NCI-H748 (cell line): Measurements from ENCODE around the gene CDK11A.

Experiments used
- DNase-seq: peaks from one replicate; lab custom pipeline; 2025; ENCODE audit not compliant: unreplicated experiment; lab: John Stamatoyannopoulos, UW

The CDK11A gene

GRCh38 chr1:1724035-1724864 lies at the start of gene CDK11A:
TSS of gene CDK11A (minus strand) at chr1:1724357. CDS start at chr1:1722818, 1,539 bp downstream.
- DNase-seq = peak; percentile 98

- DNase-seq = no peak
These were observed 49.7 kb upstream of the CDK11A start for GRCh38 chr1:1773874-1774273.

DNA sequence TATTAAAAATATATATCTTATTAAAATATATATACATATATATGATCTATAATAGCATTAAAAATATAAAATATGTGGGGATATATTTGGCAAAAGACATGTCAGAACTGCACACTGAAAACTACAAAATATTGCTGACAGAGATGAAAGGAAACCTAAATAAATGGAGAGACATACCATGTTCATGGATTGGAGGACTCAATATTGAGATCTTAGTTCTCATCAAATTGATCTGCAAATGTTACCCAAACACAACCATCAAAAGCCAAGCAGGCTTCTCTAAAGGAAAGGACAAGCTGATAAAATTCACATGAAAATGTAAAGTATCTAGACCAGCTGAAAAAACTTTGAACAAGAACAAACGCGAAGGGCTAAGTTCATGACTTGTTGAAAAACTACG lies 46.9 kb upstream of the CDK11A start:
- no peak for DNase-seq

DNA sequence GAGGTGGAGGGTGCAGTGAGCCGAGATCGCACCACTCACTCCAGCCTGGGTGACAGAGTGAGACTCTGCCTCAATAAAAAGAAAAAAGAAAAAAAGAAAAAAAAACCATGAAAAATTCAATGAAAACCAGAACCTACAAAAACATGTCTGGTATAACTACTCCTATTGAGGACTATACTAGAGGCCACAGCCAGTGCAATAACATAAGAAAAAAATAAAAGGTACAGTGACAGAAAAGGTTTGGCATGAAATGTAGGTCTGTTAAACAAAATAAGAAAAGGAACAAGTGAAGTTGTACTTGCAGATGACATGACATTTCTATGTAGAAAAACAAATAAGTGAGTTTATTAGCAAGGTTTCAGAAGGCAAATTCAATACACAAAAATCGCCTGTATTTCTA lies 45.9 kb upstream of the CDK11A start:
- DNase-seq = no peak

DNA sequence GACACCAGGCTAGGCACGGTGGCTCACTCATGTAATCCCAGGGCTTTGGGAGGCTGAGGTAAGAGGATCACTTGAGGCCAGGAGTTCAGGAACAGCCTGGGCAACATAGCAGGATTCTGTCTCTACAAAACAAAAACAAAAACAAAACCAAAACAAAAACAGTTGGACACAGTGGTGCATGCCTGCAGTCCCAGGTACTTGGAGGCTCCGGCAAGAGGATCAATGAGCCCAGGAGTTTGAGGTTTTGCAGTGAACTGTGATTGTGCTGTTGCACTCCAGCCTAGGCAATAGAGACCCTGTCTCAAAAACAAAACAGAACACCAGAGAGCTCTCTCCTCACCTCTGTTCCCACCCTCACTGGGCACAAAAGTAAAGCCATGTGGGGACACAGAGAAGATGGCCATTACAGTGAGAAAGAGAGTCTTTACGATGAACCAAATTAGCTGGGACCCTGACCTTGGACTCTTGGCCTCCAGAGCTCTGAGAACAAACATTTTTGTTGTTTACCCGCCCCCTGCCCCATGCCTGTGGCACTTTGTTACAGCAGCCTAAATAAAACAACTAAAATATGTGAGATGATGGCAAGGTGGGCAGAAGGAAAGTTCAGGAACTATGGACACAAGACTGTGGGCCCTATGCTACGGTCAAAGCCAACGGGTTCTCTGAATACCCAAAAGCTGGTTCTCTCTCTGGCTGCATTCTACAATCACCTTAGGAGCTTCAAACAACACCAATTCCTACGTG lies 44.3 kb upstream of the CDK11A start:
- no peak for DNase-seq

DNA sequence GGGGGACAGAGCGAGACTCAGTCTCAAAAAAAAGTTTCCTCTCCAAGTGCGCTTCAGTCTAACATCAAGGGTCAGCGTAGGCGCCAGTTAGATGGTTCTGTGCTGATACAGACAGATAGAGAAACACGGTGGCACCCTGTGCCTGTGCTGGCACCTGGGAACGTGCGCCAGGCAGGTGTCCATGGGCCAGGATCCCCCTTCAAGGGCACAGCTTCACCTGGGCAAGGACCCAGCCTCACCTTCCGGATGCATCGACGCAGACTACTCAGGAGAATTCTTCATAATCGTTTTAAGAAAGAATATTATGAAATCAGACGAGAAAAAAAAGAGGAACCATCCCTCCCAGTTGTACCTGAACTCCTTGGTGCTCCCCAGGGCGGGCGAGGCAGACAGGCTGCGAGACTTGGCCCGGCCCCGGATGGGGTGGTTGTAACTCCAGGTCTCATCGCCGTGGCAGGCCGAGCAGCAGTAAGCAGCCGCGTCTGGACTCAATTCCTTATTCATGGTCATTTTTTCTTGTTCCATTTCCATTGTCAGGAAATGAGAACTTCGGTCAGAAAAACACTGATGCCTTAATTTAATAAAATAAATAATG lies 40.8 kb upstream of the CDK11A start:
- no peak for DNase-seq

DNA sequence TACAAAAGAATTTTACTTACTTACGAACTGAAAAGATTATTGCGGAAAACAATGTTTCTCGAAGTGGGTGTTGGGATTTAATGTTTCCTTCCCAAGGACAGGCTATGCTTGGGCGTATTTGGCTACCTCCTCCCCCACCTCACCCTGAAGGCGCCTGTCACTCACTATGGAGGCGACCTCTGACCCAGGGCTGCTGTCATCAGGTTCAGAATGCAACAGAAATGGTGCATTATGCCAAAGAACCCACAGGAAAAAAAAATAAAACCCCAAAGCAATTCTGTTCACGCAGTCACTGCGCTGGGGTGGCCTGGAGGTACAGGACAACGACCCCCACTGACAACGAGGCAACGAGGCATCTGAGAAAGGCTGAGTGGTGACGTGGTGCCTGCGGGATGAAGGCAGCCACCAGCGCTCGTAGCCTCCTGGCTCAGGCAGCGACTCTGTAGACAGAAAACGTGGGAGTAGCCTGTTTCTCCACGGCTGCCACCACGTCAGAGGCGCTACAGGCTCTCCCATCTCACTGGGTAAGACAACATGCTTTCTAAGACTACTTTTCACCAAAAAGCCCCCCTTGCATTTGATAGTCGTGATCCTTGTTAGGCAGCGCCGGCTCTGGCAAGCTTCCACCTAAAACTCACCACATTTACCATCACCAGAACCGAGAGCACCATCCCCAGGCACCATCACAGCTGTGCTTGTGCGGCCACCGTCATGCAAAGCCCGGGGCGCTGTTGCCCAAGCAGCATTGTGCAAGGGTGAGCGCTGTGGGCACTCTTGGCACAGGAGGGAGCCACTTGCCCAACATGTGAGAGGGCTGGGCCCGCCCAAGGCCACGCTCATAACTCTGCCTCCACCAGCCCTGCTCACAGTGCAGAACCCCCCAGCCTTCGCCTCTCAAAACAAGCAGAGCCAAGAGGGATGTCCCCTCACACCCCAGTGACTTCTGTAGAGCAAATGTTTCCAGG lies 39.8 kb upstream of the CDK11A start:
- no peak for DNase-seq

DNA sequence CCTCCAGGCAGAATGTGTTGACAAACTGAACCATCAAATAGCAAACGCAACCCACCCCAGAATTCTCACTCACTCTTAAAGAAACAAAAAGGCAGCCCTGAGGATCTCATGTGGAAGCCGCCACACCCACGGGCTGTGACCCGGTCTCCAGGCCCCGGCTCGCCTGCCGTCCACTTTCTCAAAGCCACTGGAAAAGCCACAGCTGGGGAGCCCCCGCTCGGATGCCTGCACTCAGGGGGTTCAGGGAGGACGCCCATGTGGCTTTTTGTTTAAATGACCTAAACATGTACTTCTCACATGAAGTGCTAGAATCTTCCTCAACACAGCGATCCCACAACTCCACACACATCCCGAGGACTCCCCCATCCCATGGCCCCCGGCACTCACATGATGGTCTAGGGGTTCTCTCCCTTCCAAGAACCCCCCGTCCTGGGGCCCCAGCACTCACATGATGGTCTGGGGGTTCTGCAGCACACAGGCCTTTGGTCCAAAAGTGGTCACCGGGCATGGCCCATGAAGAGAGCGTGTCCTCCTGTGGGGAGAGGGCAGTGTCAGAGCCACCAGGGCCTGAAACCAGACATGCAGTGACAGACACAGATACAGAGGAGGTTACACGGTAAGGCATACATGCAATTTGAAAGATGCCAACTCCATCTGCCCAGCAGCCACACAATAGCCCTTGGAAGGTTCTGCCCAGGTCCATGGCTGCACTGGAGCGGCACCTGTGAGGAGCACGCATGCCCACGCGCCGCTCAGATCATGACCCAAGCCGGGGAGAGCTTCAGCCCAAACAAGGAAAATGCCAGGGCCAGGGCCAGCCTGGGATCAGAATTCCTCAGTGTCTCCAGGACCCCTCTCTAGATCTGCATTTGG lies 37.6 kb upstream of the CDK11A start:
- no peak for DNase-seq

GRCh38 chr1:1760715-1761114 lies 36.6 kb upstream of the CDK11A start:
- no peak for DNase-seq

GRCh38 chr1:1760345-1760650 lies 36.1 kb upstream of the CDK11A start:
- DNase-seq = no peak

GRCh38 chr1:1759456-1760344 lies 35.5 kb upstream of the CDK11A start:
- no peak for DNase-seq

GRCh38 chr1:1758692-1759455 lies 34.7 kb upstream of the CDK11A start:
- DNase-seq = no peak

GRCh38 chr1:1758059-1758621 lies 34.0 kb upstream of the CDK11A start:
- DNase-seq = no peak

- no peak for DNase-seq
These were observed 33.4 kb upstream of the CDK11A start for GRCh38 chr1:1757422-1758058.

DNA sequence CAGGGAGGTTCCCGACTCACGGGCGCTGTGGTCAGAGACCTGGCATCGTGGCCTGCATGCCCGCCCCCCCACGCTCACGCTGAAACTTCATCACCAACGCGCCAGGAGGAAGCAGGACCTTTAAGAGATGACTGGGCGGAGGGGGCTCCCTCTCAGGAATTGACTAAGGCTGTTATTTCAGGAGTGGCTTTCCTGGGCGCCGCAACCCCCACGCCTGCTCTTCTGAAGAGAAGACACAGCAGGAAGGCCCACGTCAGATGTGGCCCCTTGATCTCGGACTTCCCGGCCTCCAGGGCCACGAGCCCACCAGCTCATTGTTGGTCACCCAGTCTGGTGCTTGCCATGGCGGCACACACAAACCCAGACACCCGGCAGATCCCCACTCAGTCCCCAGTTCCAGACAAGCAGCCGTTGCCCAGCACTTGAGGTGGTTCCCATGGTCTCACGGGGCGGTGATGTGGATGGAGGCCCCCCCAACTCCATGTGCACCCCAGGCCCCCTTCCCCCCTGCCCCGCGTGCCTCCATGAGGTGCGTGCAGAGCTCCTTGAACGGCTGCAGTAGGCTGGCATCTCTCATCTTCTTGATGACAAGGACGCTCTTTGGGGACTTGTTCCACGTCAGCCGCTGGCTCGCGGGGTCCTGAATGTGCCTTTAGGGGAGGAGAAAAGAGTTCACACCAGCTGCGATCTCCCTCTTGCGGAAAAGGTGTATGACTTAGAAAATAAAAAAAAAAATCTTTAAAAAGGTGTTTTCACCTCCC lies 32.7 kb upstream of the CDK11A start:
- DNase-seq = no peak

DNA sequence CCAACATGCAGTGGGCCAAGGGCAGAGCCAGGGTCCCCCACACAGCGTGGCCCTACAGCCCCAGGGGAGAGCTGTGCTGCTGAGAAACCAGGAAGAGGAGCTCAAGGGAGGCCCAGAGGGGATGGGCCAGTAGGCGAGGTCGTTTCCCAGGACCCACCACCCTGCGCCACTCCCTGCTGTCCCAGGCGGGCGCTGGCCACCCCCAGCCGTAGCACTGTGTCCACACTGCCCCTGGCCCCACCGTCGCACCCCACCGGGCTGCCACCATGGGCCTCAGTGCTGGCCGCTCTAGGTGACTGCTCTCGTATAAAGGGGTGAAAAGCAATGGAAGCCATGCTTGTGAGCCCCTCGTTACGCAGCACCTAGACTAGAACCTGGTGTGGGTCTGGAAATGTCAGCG lies 31.7 kb upstream of the CDK11A start:
- DNase-seq = no peak

- no peak for DNase-seq
These were observed 31.3 kb upstream of the CDK11A start for GRCh38 chr1:1755426-1755825.
